Naive B cell (primary cell): Measurements from ENCODE around the gene EEF1G. TPM values are rescaled to one million over a fixed set of nuclear protein-coding genes. Genes with fewer than 3 reads are reported as not detected.

ENCODE experiments used
- ATAC-seq, 2 donors: fragments of 150-1000 bp; cut with Tn5 transposase; 2 replicates each; pipeline ENCODE4 v1.10.0; 2021; ENCODE audit warnings: low read depth in 2 of 2, mild to moderate bottlenecking in 2 of 2, moderate library complexity in 2 of 2
- DNase-seq: peaks from one replicate; pipeline ENCODE4 v3.0.0; 2022
- H3K27ac Mint-ChIP-seq, 6 donors: one replicate each; pipeline ENCODE4 v1.8.0; 2020 to 2022; ENCODE audit warnings: mild to moderate bottlenecking in 6 of 6, mixed read lengths in 6 of 6, moderate library complexity in 5 of 6, inconsistent platforms in 2 of 6
- H3K27me3 Mint-ChIP-seq, 3 donors: one replicate each; pipeline ENCODE4 v1.8.0; 2021 to 2022; ENCODE audit warnings: mixed read lengths in 3 of 3, mild to moderate bottlenecking in 1 of 3
- H3K36me3 Mint-ChIP-seq, 2 donors: one replicate each; pipeline ENCODE4 v1.8.0; 2020 to 2022; ENCODE audit warnings: mixed read lengths in 2 of 2, inconsistent platforms in 1 of 2, mild to moderate bottlenecking in 1 of 2
- H3K4me1 Mint-ChIP-seq, 3 donors: one replicate each; pipeline ENCODE4 v1.8.0; 2020 to 2022; ENCODE audit warnings: mixed read lengths in 3 of 3, inconsistent platforms in 1 of 3, mild to moderate bottlenecking in 1 of 3, moderate library complexity in 1 of 3
- H3K4me3 Mint-ChIP-seq, 8 donors: one replicate each; pipeline ENCODE4 v1.8.0; 2020 to 2022; ENCODE audit warnings: mild to moderate bottlenecking in 8 of 8, mixed read lengths in 8 of 8, moderate library complexity in 8 of 8, inconsistent platforms in 2 of 8
- H3K9me3 Mint-ChIP-seq, 7 donors: one replicate each; pipeline ENCODE4 v1.8.0; 2020 to 2022; ENCODE audit warnings: mixed read lengths in 7 of 7, mild to moderate bottlenecking in 5 of 7, inconsistent platforms in 2 of 7, moderate library complexity in 1 of 7
- polyA plus RNA-seq, 6 donors: library from polyadenylated mRNA; unstranded; fragments of 300-500 nt; fragmentation: Illumina TruSeq; gene quantifications; one replicate each; pipeline ENCODE4 v1.2.3, GENCODE V29; 2021; ENCODE audit warnings: low read depth in 6 of 6

Gene EEF1G
- polyA plus RNA-seq, 6 donors from 2014 or later, result 1,313 to 1,862 (median 1,450) TPM

GRCh38 chr11:62544581-62545436, 28.9 kb downstream of the EEF1G start:
- H3K4me1 Mint-ChIP-seq, result peaks cover 68 to 70% (median 70%) of the 10 kb centered on the region in 3 donors
- peak overlapping the region; percentile 77 to 97 (median 94) for H3K4me3 Mint-ChIP-seq
- DNase-seq (no peak), ATAC-seq (peak; percentile 6 to 7)
- H3K9me3 Mint-ChIP-seq, result no peaks in the 10 kb centered on the region
- H3K36me3 Mint-ChIP-seq, result no peaks in the 10 kb centered on the region
- H3K27me3 Mint-ChIP-seq, result no peaks in the 10 kb centered on the region
- H3K27ac Mint-ChIP-seq, result peak overlapping the region; percentile 66 to 99 (median 92)

GRCh38 chr11:62543680-62544444, 29.8 kb downstream of the EEF1G start:
- Mint-ChIP-seq H3K27ac (peak overlapping the region; percentile 66 to 99 (median 95)), H3K9me3 (no peaks in the 10 kb centered on the region), H3K36me3 (no peaks in the 10 kb centered on the region), H3K27me3 (no peaks in the 10 kb centered on the region), H3K4me1 (peaks cover 70 to 78% (median 71%) of the 10 kb centered on the region in 3 donors), H3K4me3 (peak overlapping the region; percentile 77 to 97 (median 94))
- DNase-seq (no peak), ATAC-seq (no peak)

GRCh38 chr11:62542750-62543567, 30.7 kb downstream of the EEF1G start:
- Mint-ChIP-seq H3K36me3 (no peaks in the 10 kb centered on the region), H3K4me3 (peak overlapping the region; percentile 77 to 96 (median 92)), H3K9me3 (no peaks in the 10 kb centered on the region), H3K27ac (peak overlapping the region; percentile 92 to 99 (median 96)), H3K27me3 (no peaks in the 10 kb centered on the region), H3K4me1 (peaks cover 73 to 81% (median 76%) of the 10 kb centered on the region in 3 donors)
- peak; percentile 20 to 23 for ATAC-seq
- DNase-seq, result peak; percentile 71

GRCh38 chr11:62542111-62542745, 31.5 kb downstream of the EEF1G start:
- ATAC-seq, result no peak
- Mint-ChIP-seq H3K27me3 (no peaks in the 10 kb centered on the region), H3K9me3 (no peaks in the 10 kb centered on the region), H3K4me3 (peak overlapping the region; percentile 35 to 96 (median 88)), H3K27ac (peak overlapping the region; percentile 92 to 99 (median 96)), H3K4me1 (peaks cover 66 to 77% (median 69%) of the 10 kb centered on the region in 3 donors), H3K36me3 (no peaks in the 10 kb centered on the region)
- no peak for DNase-seq

- Mint-ChIP-seq H3K4me1 (peaks cover 68 to 77% (median 72%) of the 10 kb centered on the region in 3 donors), H3K4me3 (peak overlapping the region; percentile 77 to 96 (median 92)), H3K27me3 (no peaks in the 10 kb centered on the region), H3K27ac (peak overlapping the region; percentile 92 to 99 (median 96)), H3K9me3 (no peaks in the 10 kb centered on the region), H3K36me3 (peaks cover 0 to 7% of the 10 kb centered on the region in 2 donors)
- DNase-seq (peak; percentile 69), ATAC-seq (peak; percentile 50 to 53)
Observed at GRCh38 chr11:62540804-62541701, 32.6 kb downstream of the EEF1G start.

- Mint-ChIP-seq H3K27ac (peak overlapping the region in 4 of 6 donors; percentile 80 to 88 (median 82)), H3K27me3 (no peaks in the 10 kb centered on the region), H3K9me3 (no peaks in the 10 kb centered on the region), H3K4me1 (peaks cover 60 to 65% (median 65%) of the 10 kb centered on the region in 3 donors), H3K4me3 (peak overlapping the region; percentile 42 to 93 (median 64)), H3K36me3 (peaks cover 5 to 16% of the 10 kb centered on the region in 2 donors)
- DNase-seq (no peak), ATAC-seq (no peak)
Observed at GRCh38 chr11:62539238-62539925, 34.3 kb downstream of the EEF1G start.

GRCh38 chr11:62538470-62539237, 35.0 kb downstream of the EEF1G start:
- Mint-ChIP-seq H3K4me1 (peaks cover 53 to 58% (median 58%) of the 10 kb centered on the region in 3 donors), H3K4me3 (peak overlapping the region; percentile 38 to 84 (median 63))
- no peak for ATAC-seq

GRCh38 chr11:62536301-62536957, 37.3 kb downstream of the EEF1G start:
- Mint-ChIP-seq H3K4me3 (peak overlapping the region in 2 of 8 donors; percentile 15 to 34), H3K4me1 (peaks cover 36 to 37% (median 36%) of the 10 kb centered on the region in 3 donors), H3K27ac (peak overlapping the region in 2 of 6 donors; percentile 76 to 84), H3K36me3 (peaks cover 15 to 34% of the 10 kb centered on the region in 2 donors), H3K27me3 (no peaks in the 10 kb centered on the region), H3K9me3 (no peaks in the 10 kb centered on the region)
- no peak for ATAC-seq
- no peak for DNase-seq

More at GRCh38 chr11:62538470-62539237, 35.0 kb downstream of the EEF1G start:
- H3K27ac Mint-ChIP-seq, result peak overlapping the region; percentile 30 to 82 (median 76)
- no peaks in the 10 kb centered on the region for H3K27me3 Mint-ChIP-seq
- peaks cover 5 to 17% of the 10 kb centered on the region in 2 donors for H3K36me3 Mint-ChIP-seq
- DNase-seq, result no peak
- H3K9me3 Mint-ChIP-seq, result no peaks in the 10 kb centered on the region

- no peak for DNase-seq
- peaks cover 15 to 39% of the 10 kb centered on the region in 2 donors for H3K36me3 Mint-ChIP-seq
Observed at GRCh38 chr11:62535802-62536201, 37.9 kb downstream of the EEF1G start.

GRCh38 chr11:62534779-62535545, 38.7 kb downstream of the EEF1G start:
- H3K36me3 Mint-ChIP-seq, result peaks cover 15 to 39% of the 10 kb centered on the region in 2 donors

More at GRCh38 chr11:62535802-62536201, 37.9 kb downstream of the EEF1G start:
- H3K27ac Mint-ChIP-seq, result peak overlapping the region in 2 of 6 donors; percentile 84 to 90
- H3K4me3 Mint-ChIP-seq, result no peak overlapping the region
- no peak for ATAC-seq
- peaks cover 30 to 31% (median 30%) of the 10 kb centered on the region in 3 donors for H3K4me1 Mint-ChIP-seq
- no peaks in the 10 kb centered on the region for H3K27me3 Mint-ChIP-seq
- H3K9me3 Mint-ChIP-seq, result no peaks in the 10 kb centered on the region

More at GRCh38 chr11:62534779-62535545, 38.7 kb downstream of the EEF1G start:
- DNase-seq (no peak), ATAC-seq (no peak)
- Mint-ChIP-seq H3K4me1 (peaks cover 22 to 26% (median 25%) of the 10 kb centered on the region in 3 donors), H3K27ac (peak overlapping the region in 2 of 6 donors; percentile 84 to 97), H3K9me3 (no peaks in the 10 kb centered on the region), H3K4me3 (peak overlapping the region in 1 of 8 donors; percentile 2), H3K27me3 (no peaks in the 10 kb centered on the region)
